Fibroblast of lung (primary cell): ENCODE results near the gene REEP2.

Source experiments
- EZH2 ChIP-seq: IDR thresholded peaks from 2 replicates; pipeline ENCODE4 v1.5.1; 2012; ENCODE audit warnings: low read length, control low read depth, mild to moderate bottlenecking; ENCODE audit errors: missing control alignments
- TF ChIP-seq, protein P1 (sequence below), 2 donors: IDR thresholded peaks in 1 of 2; conservative IDR thresholded peaks in 1 of 2; 1 replicate in 1 of 2; 2 replicates in 1 of 2; pipeline ENCODE4 v1.5.1; 2011 to 2012; ENCODE audit warnings: low read length in 2 of 2, control low read depth in 1 of 2, inconsistent platforms in 1 of 2, low read depth in 1 of 2, mild to moderate bottlenecking in 1 of 2

DNA sequence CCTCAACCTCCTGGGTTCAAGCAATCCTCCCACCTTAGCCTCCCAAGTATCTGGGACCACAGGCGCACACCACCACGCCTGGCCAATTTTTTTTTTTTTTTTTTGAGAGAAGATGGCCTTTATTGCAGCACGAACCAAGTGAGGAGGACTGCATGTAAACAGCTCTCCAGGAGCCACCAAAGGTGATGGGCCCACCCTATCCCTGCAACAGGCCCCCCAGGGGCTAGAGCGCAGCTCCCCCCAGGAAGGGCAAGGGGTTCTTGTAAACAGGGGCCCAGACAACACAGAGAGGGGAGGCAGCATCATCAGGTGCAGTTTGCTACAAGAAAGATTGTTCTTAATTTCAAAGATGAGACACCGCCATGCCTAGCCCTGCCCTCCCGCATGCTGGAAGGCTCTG lies 13.9 kb downstream of the REEP2 start:
- TF ChIP-seq, protein P1, sequence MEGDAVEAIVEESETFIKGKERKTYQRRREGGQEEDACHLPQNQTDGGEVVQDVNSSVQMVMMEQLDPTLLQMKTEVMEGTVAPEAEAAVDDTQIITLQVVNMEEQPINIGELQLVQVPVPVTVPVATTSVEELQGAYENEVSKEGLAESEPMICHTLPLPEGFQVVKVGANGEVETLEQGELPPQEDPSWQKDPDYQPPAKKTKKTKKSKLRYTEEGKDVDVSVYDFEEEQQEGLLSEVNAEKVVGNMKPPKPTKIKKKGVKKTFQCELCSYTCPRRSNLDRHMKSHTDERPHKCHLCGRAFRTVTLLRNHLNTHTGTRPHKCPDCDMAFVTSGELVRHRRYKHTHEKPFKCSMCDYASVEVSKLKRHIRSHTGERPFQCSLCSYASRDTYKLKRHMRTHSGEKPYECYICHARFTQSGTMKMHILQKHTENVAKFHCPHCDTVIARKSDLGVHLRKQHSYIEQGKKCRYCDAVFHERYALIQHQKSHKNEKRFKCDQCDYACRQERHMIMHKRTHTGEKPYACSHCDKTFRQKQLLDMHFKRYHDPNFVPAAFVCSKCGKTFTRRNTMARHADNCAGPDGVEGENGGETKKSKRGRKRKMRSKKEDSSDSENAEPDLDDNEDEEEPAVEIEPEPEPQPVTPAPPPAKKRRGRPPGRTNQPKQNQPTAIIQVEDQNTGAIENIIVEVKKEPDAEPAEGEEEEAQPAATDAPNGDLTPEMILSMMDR (conservative IDR thresholded peaks at IDR 0.05 in 1 of 2, IDR thresholded peaks at IDR 0.05 in 1 of 2; ENCODE audit: low read depth in 1 of 2, low read length in 2 of 2) = no peak
- no peak for TF ChIP-seq EZH2
